Spleen (tissue), 7 donors: ENCODE measurements around the gene TENM3.

ENCODE experiments used
- CTCF ChIP-seq, 11 experiments: fragments of 200-600 bp in 7 of 11; fragments of 450-650 bp in 4 of 11; sonication (generic) in 4 of 11; IDR thresholded peaks in 8 of 11; conservative IDR thresholded peaks in 3 of 11; 1 replicate in 7 of 11; 2 replicates in 4 of 11; pipeline versions ENCODE4 v1.4.0 to v1.8.0; 2016 to 2021; ENCODE audit warnings: antibody characterized with exemption in 11 of 11, inconsistent platforms in 4 of 11, mild to moderate bottlenecking in 1 of 11
- POLR2AphosphoS5 ChIP-seq, 3 donors: sonication (generic); formaldehyde crosslinking; IDR thresholded peaks; one replicate each; pipeline ENCODE4 v1.5.1; 2017; ENCODE audit warnings: antibody characterized with exemption in 3 of 3
- donor health status: DM: no; HTN: no; CAD: no; lungs with moderate emphysema.
- donor health status: DM: no; HTN: no; CAD: no.
- donor health status: DM: no; HTN: no; CAD: no.

GRCh38 chr4:182766857-182767250, 523.7 kb downstream of the TENM3 start:
- no peak for TF ChIP-seq CTCF (IDR thresholded peaks at IDR 0.05 in 8 of 11, conservative IDR thresholded peaks at IDR 0.05 in 3 of 11)
- TF ChIP-seq POLR2AphosphoS5 (IDR thresholded peaks at IDR 0.05), result no peak
